ENCODE measurements around the gene PTS.
A peak's percentile ranks its signal among the peaks of the same experiment; 100 is the strongest.

Gene PTS

DNA sequence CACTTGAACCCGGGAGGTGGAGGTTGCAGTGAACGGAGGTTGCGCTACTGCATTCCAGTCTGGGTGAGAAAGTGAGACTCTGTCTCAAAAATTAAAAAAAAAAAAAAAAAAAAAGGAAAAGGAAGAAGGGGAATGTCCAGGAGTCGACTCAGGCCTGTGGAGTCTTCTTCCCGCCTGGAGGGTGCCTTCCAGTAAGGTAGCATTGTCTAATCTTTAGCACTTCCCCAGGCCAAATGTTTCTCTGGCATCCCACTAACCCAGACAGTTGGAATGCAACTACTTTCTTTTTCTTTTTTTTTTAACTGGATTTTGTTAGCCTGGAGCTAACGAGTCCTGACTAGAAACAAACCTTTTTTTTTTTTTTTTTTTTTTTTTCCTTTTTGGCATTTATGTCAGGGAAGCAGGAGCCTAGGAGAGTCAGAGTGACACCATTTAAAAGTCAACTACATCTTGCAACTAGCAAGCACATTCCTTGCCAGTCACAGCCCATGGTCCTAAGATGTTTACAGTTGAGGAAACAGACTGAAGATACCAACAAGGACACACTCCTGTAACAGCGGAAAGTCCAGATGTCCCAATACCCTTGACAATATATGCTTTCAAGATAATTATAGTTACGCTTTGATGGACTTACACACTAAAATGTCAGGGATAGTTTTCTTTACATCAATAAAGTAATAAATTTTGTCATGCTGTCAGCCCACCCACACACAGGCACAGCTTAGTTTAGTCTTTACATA is 23.8 kb downstream of the PTS start:
- TF ChIP-seq ZC3H10 (CRISPR knock-in tag; IDR thresholded peaks at IDR 0.05): no peak
- no peak for TF ChIP-seq SNAI2 (CRISPR knock-in tag; IDR thresholded peaks at IDR 0.05)
- TF ChIP-seq ZNF565 (CRISPR knock-in tag; conservative IDR thresholded peaks at IDR 0.05; ENCODE audit: low read depth): no peak
- TF ChIP-seq, protein P1, sequence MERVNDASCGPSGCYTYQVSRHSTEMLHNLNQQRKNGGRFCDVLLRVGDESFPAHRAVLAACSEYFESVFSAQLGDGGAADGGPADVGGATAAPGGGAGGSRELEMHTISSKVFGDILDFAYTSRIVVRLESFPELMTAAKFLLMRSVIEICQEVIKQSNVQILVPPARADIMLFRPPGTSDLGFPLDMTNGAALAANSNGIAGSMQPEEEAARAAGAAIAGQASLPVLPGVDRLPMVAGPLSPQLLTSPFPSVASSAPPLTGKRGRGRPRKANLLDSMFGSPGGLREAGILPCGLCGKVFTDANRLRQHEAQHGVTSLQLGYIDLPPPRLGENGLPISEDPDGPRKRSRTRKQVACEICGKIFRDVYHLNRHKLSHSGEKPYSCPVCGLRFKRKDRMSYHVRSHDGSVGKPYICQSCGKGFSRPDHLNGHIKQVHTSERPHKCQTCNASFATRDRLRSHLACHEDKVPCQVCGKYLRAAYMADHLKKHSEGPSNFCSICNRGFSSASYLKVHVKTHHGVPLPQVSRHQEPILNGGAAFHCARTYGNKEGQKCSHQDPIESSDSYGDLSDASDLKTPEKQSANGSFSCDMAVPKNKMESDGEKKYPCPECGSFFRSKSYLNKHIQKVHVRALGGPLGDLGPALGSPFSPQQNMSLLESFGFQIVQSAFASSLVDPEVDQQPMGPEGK (CRISPR knock-in tag; IDR thresholded peaks at IDR 0.05; ENCODE audit: borderline replicate concordance): no peak
- no peak for TF ChIP-seq ZNF70 (CRISPR knock-in tag; IDR thresholded peaks at IDR 0.05)
- TF ChIP-seq TOX (CRISPR knock-in tag; IDR thresholded peaks at IDR 0.05; ENCODE audit: borderline replicate concordance): no peak
- TF ChIP-seq, protein P2, sequence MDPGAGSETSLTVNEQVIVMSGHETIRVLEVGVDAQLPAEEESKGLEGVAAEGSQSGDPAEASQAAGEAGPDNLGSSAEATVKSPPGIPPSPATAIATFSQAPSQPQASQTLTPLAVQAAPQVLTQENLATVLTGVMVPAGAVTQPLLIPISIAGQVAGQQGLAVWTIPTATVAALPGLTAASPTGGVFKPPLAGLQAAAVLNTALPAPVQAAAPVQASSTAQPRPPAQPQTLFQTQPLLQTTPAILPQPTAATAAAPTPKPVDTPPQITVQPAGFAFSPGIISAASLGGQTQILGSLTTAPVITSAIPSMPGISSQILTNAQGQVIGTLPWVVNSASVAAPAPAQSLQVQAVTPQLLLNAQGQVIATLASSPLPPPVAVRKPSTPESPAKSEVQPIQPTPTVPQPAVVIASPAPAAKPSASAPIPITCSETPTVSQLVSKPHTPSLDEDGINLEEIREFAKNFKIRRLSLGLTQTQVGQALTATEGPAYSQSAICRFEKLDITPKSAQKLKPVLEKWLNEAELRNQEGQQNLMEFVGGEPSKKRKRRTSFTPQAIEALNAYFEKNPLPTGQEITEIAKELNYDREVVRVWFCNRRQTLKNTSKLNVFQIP (CRISPR knock-in tag; IDR thresholded peaks at IDR 0.05; ENCODE audit: borderline replicate concordance, low read depth): no peak
- TF ChIP-seq, protein P3, sequence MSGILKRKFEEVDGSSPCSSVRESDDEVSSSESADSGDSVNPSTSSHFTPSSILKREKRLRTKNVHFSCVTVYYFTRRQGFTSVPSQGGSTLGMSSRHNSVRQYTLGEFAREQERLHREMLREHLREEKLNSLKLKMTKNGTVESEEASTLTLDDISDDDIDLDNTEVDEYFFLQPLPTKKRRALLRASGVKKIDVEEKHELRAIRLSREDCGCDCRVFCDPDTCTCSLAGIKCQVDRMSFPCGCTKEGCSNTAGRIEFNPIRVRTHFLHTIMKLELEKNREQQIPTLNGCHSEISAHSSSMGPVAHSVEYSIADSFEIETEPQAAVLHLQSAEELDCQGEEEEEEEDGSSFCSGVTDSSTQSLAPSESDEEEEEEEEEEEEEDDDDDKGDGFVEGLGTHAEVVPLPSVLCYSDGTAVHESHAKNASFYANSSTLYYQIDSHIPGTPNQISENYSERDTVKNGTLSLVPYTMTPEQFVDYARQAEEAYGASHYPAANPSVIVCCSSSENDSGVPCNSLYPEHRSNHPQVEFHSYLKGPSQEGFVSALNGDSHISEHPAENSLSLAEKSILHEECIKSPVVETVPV (CRISPR knock-in tag; IDR thresholded peaks at IDR 0.05): no peak
- no peak for TF ChIP-seq CSDC2 (CRISPR knock-in tag; IDR thresholded peaks at IDR 0.05)
- TF ChIP-seq TCF4 (CRISPR knock-in tag; IDR thresholded peaks at IDR 0.05; ENCODE audit: borderline replicate concordance): no peak
- ATAC-seq: no peak; the same call in 2 of the 3 replicates

DNA sequence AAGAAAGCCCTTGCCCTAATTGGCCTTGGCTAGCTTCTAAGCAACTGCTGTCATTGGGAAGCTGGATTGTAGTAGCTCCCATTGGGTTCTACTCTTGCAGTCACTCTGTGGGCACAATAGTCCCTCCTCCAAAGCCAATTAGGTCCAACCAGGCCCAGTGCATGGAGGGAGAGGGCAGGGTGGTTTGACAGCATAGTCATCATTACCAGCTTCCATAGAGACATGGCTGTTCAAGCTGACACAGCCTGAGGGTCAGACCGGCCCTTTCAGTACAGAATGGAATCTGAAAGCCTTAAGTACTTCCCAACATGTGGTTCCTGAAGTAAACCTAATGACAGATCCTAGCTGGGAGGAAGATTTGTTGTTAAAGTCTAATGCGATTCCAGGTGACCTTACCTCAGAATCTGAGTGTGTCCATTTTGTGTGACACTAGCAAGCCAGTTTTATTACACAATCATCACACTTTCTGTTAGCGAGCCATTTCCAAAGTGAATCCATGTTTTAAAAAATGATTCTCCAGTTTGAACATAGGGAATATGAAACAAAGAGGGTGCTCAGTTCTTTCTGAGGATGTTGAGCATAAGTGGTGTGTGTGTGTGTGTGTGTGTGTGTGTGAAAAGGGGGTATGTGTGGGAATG is 27.5 kb downstream of the PTS start:
- TF ChIP-seq, protein P4, sequence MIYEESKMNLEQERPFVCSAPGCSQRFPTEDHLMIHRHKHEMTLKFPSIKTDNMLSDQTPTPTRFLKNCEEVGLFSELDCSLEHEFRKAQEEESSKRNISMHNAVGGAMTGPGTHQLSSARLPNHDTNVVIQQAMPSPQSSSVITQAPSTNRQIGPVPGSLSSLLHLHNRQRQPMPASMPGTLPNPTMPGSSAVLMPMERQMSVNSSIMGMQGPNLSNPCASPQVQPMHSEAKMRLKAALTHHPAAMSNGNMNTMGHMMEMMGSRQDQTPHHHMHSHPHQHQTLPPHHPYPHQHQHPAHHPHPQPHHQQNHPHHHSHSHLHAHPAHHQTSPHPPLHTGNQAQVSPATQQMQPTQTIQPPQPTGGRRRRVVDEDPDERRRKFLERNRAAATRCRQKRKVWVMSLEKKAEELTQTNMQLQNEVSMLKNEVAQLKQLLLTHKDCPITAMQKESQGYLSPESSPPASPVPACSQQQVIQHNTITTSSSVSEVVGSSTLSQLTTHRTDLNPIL (CRISPR knock-in tag; IDR thresholded peaks at IDR 0.05; ENCODE audit: low read depth): no peak
- TF ChIP-seq ZNF8 (CRISPR knock-in tag; IDR thresholded peaks at IDR 0.05): no peak
- TF ChIP-seq RARB (CRISPR knock-in tag; IDR thresholded peaks at IDR 0.05): no peak
- no peak for TF ChIP-seq PPARA (CRISPR knock-in tag; IDR thresholded peaks at IDR 0.05; ENCODE audit: borderline replicate concordance)
- no peak for TF ChIP-seq BACH2 (CRISPR knock-in tag; IDR thresholded peaks at IDR 0.05; ENCODE audit: borderline replicate concordance)
- no peak for TF ChIP-seq ZFP30 (CRISPR knock-in tag; IDR thresholded peaks at IDR 0.05)
- TF ChIP-seq, protein P5, sequence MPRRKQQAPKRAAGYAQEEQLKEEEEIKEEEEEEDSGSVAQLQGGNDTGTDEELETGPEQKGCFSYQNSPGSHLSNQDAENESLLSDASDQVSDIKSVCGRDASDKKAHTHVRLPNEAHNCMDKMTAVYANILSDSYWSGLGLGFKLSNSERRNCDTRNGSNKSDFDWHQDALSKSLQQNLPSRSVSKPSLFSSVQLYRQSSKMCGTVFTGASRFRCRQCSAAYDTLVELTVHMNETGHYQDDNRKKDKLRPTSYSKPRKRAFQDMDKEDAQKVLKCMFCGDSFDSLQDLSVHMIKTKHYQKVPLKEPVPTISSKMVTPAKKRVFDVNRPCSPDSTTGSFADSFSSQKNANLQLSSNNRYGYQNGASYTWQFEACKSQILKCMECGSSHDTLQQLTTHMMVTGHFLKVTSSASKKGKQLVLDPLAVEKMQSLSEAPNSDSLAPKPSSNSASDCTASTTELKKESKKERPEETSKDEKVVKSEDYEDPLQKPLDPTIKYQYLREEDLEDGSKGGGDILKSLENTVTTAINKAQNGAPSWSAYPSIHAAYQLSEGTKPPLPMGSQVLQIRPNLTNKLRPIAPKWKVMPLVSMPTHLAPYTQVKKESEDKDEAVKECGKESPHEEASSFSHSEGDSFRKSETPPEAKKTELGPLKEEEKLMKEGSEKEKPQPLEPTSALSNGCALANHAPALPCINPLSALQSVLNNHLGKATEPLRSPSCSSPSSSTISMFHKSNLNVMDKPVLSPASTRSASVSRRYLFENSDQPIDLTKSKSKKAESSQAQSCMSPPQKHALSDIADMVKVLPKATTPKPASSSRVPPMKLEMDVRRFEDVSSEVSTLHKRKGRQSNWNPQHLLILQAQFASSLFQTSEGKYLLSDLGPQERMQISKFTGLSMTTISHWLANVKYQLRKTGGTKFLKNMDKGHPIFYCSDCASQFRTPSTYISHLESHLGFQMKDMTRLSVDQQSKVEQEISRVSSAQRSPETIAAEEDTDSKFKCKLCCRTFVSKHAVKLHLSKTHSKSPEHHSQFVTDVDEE (CRISPR knock-in tag; IDR thresholded peaks at IDR 0.05): no peak
- no peak for TF ChIP-seq GLIS3 (CRISPR knock-in tag; IDR thresholded peaks at IDR 0.05)
- ATAC-seq: no peak

DNA sequence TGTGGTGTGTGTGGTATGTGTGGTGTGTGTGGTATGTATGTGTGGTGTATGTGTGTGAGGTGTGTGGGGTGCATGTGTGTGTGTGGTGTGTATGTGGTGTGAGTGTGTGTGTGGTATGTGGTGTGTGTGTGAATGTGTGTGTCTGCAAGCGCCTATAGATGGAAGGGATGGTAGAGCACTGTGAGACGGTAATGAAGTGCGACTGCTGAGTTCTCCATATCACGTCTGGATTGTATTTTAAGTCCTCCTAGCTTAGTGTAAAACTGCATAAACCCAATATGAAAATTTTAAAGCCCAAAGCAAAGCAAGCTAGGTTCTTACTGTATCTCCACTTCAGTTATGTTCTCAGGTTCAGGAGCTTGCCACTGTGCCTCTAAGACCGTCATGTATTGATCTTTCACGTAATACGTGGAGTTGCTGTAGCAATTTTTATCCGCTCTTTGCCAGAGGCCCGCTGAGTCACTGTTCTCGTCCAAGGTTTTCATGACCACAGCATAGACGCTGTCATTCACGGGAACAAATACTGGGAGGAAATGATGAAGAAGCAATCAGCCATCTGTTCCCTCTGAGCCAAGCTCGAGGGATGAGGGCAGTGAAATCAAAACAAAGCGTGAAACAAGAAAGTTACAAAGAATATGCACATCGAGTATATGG is 29.0 kb downstream of the PTS start:
- no peak for TF ChIP-seq BACH2 (CRISPR knock-in tag; IDR thresholded peaks at IDR 0.05; ENCODE audit: borderline replicate concordance)
- no peak for TF ChIP-seq PPARA (CRISPR knock-in tag; IDR thresholded peaks at IDR 0.05; ENCODE audit: borderline replicate concordance)
- TF ChIP-seq ZNF565 (CRISPR knock-in tag; conservative IDR thresholded peaks at IDR 0.05; ENCODE audit: low read depth): no peak
- TF ChIP-seq ESRRG (CRISPR knock-in tag; IDR thresholded peaks at IDR 0.05): no peak
- no peak for TF ChIP-seq TCF4 (CRISPR knock-in tag; IDR thresholded peaks at IDR 0.05; ENCODE audit: borderline replicate concordance)
- TF ChIP-seq, protein P2 (CRISPR knock-in tag; IDR thresholded peaks at IDR 0.05; ENCODE audit: borderline replicate concordance, low read depth): no peak
- peak; percentile 38 for ATAC-seq
